Hematopoietic multipotent progenitor cell treated with erythropoietin and hydrocortisone succinate and interleukin-3 and kit ligand, for 6 days (in vitro differentiated cells): Measurements from ENCODE around the gene CHN2.

Experiments
- DNase-seq: peaks from one replicate; pipeline ENCODE4 v3.0.0-alpha.2; 2015

Gene CHN2

GRCh38 chr7:29340696-29341095 is 146.1 kb downstream of the CHN2 start:
- DNase-seq: no peak

GRCh38 chr7:29341156-29341555 is 146.6 kb downstream of the CHN2 start:
- DNase-seq: no peak

GRCh38 chr7:29342761-29343160 is 148.2 kb downstream of the CHN2 start:
- peak; percentile 27 for DNase-seq

- peak; percentile 83 for DNase-seq
Observed at GRCh38 chr7:29343399-29343798, 148.8 kb downstream of the CHN2 start.

- DNase-seq: no peak
Observed at GRCh38 chr7:29344334-29344978, 149.9 kb downstream of the CHN2 start.

GRCh38 chr7:29345590-29345989 is 151.0 kb downstream of the CHN2 start:
- DNase-seq: peak; percentile 78

GRCh38 chr7:29346231-29346978 is 151.8 kb downstream of the CHN2 start:
- no peak for DNase-seq

GRCh38 chr7:29349362-29349761 is 154.8 kb downstream of the CHN2 start:
- no peak for DNase-seq

- no peak for DNase-seq
Observed at GRCh38 chr7:29350351-29350750, 155.8 kb downstream of the CHN2 start.

- DNase-seq: peak; percentile 70
Observed at GRCh38 chr7:29352041-29352440, 157.5 kb downstream of the CHN2 start.

- DNase-seq: no peak
Observed at GRCh38 chr7:29353810-29354209, 159.2 kb downstream of the CHN2 start.

- DNase-seq: no peak
Observed at GRCh38 chr7:29354340-29354739, 159.8 kb downstream of the CHN2 start.

- no peak for DNase-seq
Observed at GRCh38 chr7:29355388-29355787, 160.8 kb downstream of the CHN2 start.

- no peak for DNase-seq
Observed at GRCh38 chr7:29356631-29357030, 162.1 kb downstream of the CHN2 start.

GRCh38 chr7:29359482-29360093 is 165.0 kb downstream of the CHN2 start:
- DNase-seq: no peak

GRCh38 chr7:29360633-29361625 is 166.4 kb downstream of the CHN2 start:
- DNase-seq: no peak

- no peak for DNase-seq
Observed at GRCh38 chr7:29362380-29362779, 167.8 kb downstream of the CHN2 start.

- no peak for DNase-seq
Observed at GRCh38 chr7:29363636-29364425, 169.3 kb downstream of the CHN2 start.

GRCh38 chr7:29364661-29365060 is 170.1 kb downstream of the CHN2 start:
- DNase-seq: no peak

GRCh38 chr7:29365423-29365822 is 170.8 kb downstream of the CHN2 start:
- no peak for DNase-seq

- DNase-seq: no peak
Observed at GRCh38 chr7:29367784-29368183, 173.2 kb downstream of the CHN2 start.

- no peak for DNase-seq
Observed at GRCh38 chr7:29369909-29370488, 175.4 kb downstream of the CHN2 start.
